WTC11 (cell line): ENCODE data around the gene ADAMTS8. TPM values are rescaled to one million over a fixed set of nuclear protein-coding genes. Genes with fewer than 3 reads are reported as not detected.

Experiments
- ATAC-seq: fragments of 200-7000 bp; cut with Tn5 transposase; 2 replicates; pipeline ENCODE4 v1.10.0; 2021; ENCODE audit warnings: mild to moderate bottlenecking, moderate library complexity
- CTCF ChIA-PET: fragments of 300-600 bp; sonication (Branson Sonifier 250); formaldehyde crosslinking; loops from one replicate; lab custom pipeline; 2021; ENCODE audit warnings: antibody characterized with exemption; lab: Charles Lee
- POLR2A ChIA-PET: fragments of 350-600 bp; sonication (Branson Sonifier 250); formaldehyde crosslinking; loops from one replicate; lab custom pipeline; 2021; ENCODE audit warnings: antibody characterized with exemption; lab: Charles Lee
- DNase-seq: peaks from one replicate; pipeline ENCODE4 v3.0.0; 2021; ENCODE audit warnings: low spot score
- H3K27ac Mint-ChIP-seq: 2 replicates; pipeline ENCODE4 v1.8.0; 2021; ENCODE audit warnings: mixed read lengths
- H3K27me3 Mint-ChIP-seq: 2 replicates; pipeline ENCODE4 v1.8.0; 2021; ENCODE audit warnings: low read depth, mild to moderate bottlenecking, moderate library complexity, mixed read lengths
- H3K36me3 Mint-ChIP-seq: 2 replicates; pipeline ENCODE4 v1.8.0; 2021; ENCODE audit warnings: mixed read lengths
- H3K4me1 Mint-ChIP-seq: 2 replicates; pipeline ENCODE4 v1.8.0; 2022; ENCODE audit warnings: mixed read lengths
- H3K4me3 Mint-ChIP-seq: 2 replicates; pipeline ENCODE4 v1.8.0; 2021; ENCODE audit warnings: mild to moderate bottlenecking, moderate library complexity, mixed read lengths
- H3K9me3 Mint-ChIP-seq: 2 replicates; pipeline ENCODE4 v1.8.0; 2021; ENCODE audit warnings: mixed read lengths
- ATF1 ChIP-seq: sonication (generic); formaldehyde crosslinking; IDR thresholded peaks from 2 replicates; pipeline ENCODE4 v1.8.1; 2023; ENCODE audit warnings: mild to moderate bottlenecking, moderate library complexity, missing genetic modification reagents
- CREM ChIP-seq: sonication (generic); formaldehyde crosslinking; IDR thresholded peaks from 2 replicates; pipeline ENCODE4 v1.8.1; 2022; ENCODE audit warnings: mild to moderate bottlenecking, missing genetic modification reagents, moderate library complexity
- ESRRA ChIP-seq: sonication (generic); formaldehyde crosslinking; IDR thresholded peaks from 2 replicates; pipeline ENCODE4 v1.8.1; 2022; ENCODE audit warnings: mild to moderate bottlenecking, missing genetic modification reagents, borderline replicate concordance
- GRHL2 ChIP-seq: fragments of 250-450 bp; sonication (Bioruptor Pico); IDR thresholded peaks from 2 replicates; pipeline ENCODE4 v1.8.0; 2022; ENCODE audit warnings: mild to moderate bottlenecking, moderate library complexity; ENCODE audit not compliant: insufficient replicate concordance, severe bottlenecking
- PRRX2 ChIP-seq: fragments of 250-450 bp; sonication (Bioruptor Pico); IDR thresholded peaks from 2 replicates; pipeline ENCODE4 v1.8.0; 2021; ENCODE audit warnings: mild to moderate bottlenecking
- TCF7 ChIP-seq: sonication (generic); formaldehyde crosslinking; IDR thresholded peaks from 2 replicates; pipeline ENCODE4 v1.8.0; 2022; ENCODE audit warnings: mild to moderate bottlenecking, low read depth, missing genetic modification reagents, moderate library complexity
- TP53 ChIP-seq: sonication (generic); formaldehyde crosslinking; IDR thresholded peaks from 2 replicates; pipeline ENCODE4 v1.8.1; 2023; ENCODE audit warnings: mild to moderate bottlenecking, missing genetic modification reagents
- ZNF396 ChIP-seq: fragments of 250-450 bp; sonication (Bioruptor Pico); IDR thresholded peaks from 2 replicates; pipeline ENCODE4 v1.8.0; 2021; ENCODE audit warnings: mild to moderate bottlenecking, moderate library complexity, borderline replicate concordance
- ZNF416 ChIP-seq: fragments of 250-450 bp; sonication (Bioruptor Pico); IDR thresholded peaks from 2 replicates; pipeline ENCODE4 v1.9.0; 2021; ENCODE audit warnings: mild to moderate bottlenecking, inconsistent platforms
- ZNF671 ChIP-seq: fragments of 250-450 bp; sonication (Bioruptor Pico); IDR thresholded peaks from 2 replicates; pipeline ENCODE4 v1.8.0; 2021; ENCODE audit warnings: mild to moderate bottlenecking
- total RNA-seq: library from RNA; stranded (reverse); gene quantifications from 3 replicates; pipeline ENCODE4 v1.2.3, GENCODE V29; 2021
- TF ChIP-seq, protein P1 (sequence below): sonication (generic); formaldehyde crosslinking; IDR thresholded peaks from 2 replicates; pipeline ENCODE4 v1.8.0; 2022; ENCODE audit warnings: mild to moderate bottlenecking, missing genetic modification reagents
- TF ChIP-seq, protein P2 (sequence below): sonication (generic); formaldehyde crosslinking; IDR thresholded peaks from 2 replicates; pipeline ENCODE4 v1.8.1; 2023; ENCODE audit warnings: mild to moderate bottlenecking, missing genetic modification reagents
- TF ChIP-seq, protein P3 (sequence below): fragments of 250-450 bp; sonication (Bioruptor Pico); IDR thresholded peaks from 2 replicates; pipeline ENCODE4 v1.9.0; 2021; ENCODE audit warnings: mild to moderate bottlenecking
- TF ChIP-seq, protein P4 (sequence below): sonication (generic); formaldehyde crosslinking; IDR thresholded peaks from 2 replicates; pipeline ENCODE4 v1.8.1; 2022; ENCODE audit warnings: low read depth, mild to moderate bottlenecking, moderate library complexity, missing genetic modification reagents, borderline replicate concordance
- TF ChIP-seq, protein P5 (sequence below): fragments of 250-450 bp; sonication (Bioruptor Pico); IDR thresholded peaks from 2 replicates; pipeline ENCODE4 v2.1.2; 2022; ENCODE audit warnings: mild to moderate bottlenecking, moderate library complexity
- TF ChIP-seq, protein P6 (sequence below): fragments of 250-450 bp; sonication (Bioruptor Pico); IDR thresholded peaks from 2 replicates; pipeline ENCODE4 v1.9.0; 2021; ENCODE audit warnings: mild to moderate bottlenecking
- TF ChIP-seq, protein P7 (sequence below): fragments of 250-450 bp; sonication (Bioruptor Pico); IDR thresholded peaks from 2 replicates; pipeline ENCODE4 v1.9.0; 2021; ENCODE audit warnings: moderate library complexity, mild to moderate bottlenecking, inconsistent platforms, borderline replicate concordance
- TF ChIP-seq, protein P8 (sequence below): fragments of 250-450 bp; sonication (Bioruptor Pico); conservative IDR thresholded peaks from 2 replicates; pipeline ENCODE4 v1.9.0; 2021; ENCODE audit warnings: mild to moderate bottlenecking
- TF ChIP-seq, protein P9 (sequence below): fragments of 200-600 bp; IDR thresholded peaks from 2 replicates; pipeline ENCODE4 v1.8.0; 2022; ENCODE audit warnings: antibody characterized with exemption

Gene ADAMTS8
- total RNA-seq, 1 experiment from 2014 or later: 9.9 TPM

DNA sequence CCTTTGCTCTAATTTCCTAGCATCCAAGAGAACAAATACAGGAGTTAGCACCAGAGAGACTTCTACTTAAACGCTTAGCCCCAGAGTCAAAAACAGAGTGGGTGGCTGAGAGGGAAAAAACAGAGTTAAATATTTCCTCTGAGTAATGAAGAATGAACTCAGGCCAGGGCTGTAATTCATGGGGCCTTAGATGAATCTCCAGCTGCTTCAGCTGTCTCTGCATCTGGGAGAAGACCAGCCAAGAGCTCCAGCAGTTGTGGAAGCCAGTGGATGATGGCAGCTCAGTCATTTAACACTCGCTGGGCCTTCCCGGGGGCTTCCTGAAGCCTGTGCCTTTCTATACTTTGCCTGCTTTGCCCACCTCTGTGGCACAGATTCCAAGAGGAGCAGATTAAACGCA is 14.3 kb upstream of the ADAMTS8 start (continued):
- TF ChIP-seq, protein P1, sequence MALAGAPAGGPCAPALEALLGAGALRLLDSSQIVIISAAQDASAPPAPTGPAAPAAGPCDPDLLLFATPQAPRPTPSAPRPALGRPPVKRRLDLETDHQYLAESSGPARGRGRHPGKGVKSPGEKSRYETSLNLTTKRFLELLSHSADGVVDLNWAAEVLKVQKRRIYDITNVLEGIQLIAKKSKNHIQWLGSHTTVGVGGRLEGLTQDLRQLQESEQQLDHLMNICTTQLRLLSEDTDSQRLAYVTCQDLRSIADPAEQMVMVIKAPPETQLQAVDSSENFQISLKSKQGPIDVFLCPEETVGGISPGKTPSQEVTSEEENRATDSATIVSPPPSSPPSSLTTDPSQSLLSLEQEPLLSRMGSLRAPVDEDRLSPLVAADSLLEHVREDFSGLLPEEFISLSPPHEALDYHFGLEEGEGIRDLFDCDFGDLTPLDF (CRISPR knock-in tag): no peak
- TF ChIP-seq, protein P2, sequence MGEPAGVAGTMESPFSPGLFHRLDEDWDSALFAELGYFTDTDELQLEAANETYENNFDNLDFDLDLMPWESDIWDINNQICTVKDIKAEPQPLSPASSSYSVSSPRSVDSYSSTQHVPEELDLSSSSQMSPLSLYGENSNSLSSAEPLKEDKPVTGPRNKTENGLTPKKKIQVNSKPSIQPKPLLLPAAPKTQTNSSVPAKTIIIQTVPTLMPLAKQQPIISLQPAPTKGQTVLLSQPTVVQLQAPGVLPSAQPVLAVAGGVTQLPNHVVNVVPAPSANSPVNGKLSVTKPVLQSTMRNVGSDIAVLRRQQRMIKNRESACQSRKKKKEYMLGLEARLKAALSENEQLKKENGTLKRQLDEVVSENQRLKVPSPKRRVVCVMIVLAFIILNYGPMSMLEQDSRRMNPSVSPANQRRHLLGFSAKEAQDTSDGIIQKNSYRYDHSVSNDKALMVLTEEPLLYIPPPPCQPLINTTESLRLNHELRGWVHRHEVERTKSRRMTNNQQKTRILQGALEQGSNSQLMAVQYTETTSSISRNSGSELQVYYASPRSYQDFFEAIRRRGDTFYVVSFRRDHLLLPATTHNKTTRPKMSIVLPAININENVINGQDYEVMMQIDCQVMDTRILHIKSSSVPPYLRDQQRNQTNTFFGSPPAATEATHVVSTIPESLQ (CRISPR knock-in tag): no peak
- TF ChIP-seq, protein P3, sequence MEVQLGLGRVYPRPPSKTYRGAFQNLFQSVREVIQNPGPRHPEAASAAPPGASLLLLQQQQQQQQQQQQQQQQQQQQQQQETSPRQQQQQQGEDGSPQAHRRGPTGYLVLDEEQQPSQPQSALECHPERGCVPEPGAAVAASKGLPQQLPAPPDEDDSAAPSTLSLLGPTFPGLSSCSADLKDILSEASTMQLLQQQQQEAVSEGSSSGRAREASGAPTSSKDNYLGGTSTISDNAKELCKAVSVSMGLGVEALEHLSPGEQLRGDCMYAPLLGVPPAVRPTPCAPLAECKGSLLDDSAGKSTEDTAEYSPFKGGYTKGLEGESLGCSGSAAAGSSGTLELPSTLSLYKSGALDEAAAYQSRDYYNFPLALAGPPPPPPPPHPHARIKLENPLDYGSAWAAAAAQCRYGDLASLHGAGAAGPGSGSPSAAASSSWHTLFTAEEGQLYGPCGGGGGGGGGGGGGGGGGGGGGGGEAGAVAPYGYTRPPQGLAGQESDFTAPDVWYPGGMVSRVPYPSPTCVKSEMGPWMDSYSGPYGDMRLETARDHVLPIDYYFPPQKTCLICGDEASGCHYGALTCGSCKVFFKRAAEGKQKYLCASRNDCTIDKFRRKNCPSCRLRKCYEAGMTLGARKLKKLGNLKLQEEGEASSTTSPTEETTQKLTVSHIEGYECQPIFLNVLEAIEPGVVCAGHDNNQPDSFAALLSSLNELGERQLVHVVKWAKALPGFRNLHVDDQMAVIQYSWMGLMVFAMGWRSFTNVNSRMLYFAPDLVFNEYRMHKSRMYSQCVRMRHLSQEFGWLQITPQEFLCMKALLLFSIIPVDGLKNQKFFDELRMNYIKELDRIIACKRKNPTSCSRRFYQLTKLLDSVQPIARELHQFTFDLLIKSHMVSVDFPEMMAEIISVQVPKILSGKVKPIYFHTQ (CRISPR knock-in tag): no peak
- TF ChIP-seq, protein P4, sequence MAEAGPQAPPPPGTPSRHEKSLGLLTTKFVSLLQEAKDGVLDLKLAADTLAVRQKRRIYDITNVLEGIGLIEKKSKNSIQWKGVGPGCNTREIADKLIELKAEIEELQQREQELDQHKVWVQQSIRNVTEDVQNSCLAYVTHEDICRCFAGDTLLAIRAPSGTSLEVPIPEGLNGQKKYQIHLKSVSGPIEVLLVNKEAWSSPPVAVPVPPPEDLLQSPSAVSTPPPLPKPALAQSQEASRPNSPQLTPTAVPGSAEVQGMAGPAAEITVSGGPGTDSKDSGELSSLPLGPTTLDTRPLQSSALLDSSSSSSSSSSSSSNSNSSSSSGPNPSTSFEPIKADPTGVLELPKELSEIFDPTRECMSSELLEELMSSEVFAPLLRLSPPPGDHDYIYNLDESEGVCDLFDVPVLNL (CRISPR knock-in tag): no peak
- TF ChIP-seq ZNF671 (CRISPR knock-in tag) (no peak), ZNF396 (CRISPR knock-in tag) (no peak), TCF7 (CRISPR knock-in tag) (no peak), ESRRA (no peak), GRHL2 (CRISPR knock-in tag) (no peak), ATF1 (CRISPR knock-in tag) (no peak), PRRX2 (CRISPR knock-in tag) (no peak)
- TF ChIP-seq, protein P5, sequence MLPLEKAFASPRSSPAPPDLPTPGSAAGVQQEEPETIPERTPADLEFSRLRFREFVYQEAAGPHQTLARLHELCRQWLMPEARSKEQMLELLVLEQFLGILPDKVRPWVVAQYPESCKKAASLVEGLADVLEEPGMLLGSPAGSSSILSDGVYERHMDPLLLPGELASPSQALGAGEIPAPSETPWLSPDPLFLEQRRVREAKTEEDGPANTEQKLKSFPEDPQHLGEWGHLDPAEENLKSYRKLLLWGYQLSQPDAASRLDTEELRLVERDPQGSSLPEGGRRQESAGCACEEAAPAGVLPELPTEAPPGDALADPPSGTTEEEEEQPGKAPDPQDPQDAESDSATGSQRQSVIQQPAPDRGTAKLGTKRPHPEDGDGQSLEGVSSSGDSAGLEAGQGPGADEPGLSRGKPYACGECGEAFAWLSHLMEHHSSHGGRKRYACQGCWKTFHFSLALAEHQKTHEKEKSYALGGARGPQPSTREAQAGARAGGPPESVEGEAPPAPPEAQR (CRISPR knock-in tag): no peak
- TF ChIP-seq, protein P6, sequence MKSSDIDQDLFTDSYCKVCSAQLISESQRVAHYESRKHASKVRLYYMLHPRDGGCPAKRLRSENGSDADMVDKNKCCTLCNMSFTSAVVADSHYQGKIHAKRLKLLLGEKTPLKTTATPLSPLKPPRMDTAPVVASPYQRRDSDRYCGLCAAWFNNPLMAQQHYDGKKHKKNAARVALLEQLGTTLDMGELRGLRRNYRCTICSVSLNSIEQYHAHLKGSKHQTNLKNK (CRISPR knock-in tag): no peak

DNA sequence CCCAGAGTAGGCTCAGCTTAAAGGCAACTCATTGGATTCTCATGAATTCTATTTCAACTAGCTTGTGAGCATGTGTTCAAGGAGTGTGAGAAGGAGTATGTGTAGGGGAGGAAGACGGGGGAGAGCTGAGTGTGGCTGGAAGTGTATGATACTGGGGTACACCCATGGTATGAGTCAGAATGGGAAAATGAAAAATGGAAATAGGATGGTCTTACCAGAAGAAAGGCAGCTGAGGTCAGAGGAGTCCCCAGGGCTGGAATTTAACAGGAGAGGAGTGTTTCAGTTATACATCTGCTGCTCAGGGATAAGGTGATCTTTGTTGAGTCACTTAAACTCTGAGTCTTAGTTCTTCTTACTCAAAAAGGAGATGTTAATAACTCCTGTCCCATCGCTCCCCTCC is 13.3 kb upstream of the ADAMTS8 start:
- H3K27me3 Mint-ChIP-seq: peaks cover 42% of the 10 kb centered on the region
- no peaks in the 10 kb centered on the region for H3K4me1 Mint-ChIP-seq
- H3K4me3 Mint-ChIP-seq: no peak overlapping the region
- H3K9me3 Mint-ChIP-seq: peaks cover 14% of the 10 kb centered on the region
- CTCF ChIA-PET: interaction anchor here (0.5 to 3.1 kb wide), 5 partner anchors 8 to 475 kb away, joined by 3 to 13 read pairs (median 3); partner anchors contain the start of gene SNX19
- H3K27ac Mint-ChIP-seq: no peak overlapping the region
- POLR2A ChIA-PET: no interaction called here
- no peaks in the 10 kb centered on the region; the same call in 1 of the 2 replicates for H3K36me3 Mint-ChIP-seq
- ATAC-seq: no peak
- no peak for DNase-seq
- no peak for TF ChIP-seq ZNF416 (CRISPR knock-in tag)
- TF ChIP-seq TP53 (CRISPR knock-in tag): no peak
- TF ChIP-seq, protein P7, sequence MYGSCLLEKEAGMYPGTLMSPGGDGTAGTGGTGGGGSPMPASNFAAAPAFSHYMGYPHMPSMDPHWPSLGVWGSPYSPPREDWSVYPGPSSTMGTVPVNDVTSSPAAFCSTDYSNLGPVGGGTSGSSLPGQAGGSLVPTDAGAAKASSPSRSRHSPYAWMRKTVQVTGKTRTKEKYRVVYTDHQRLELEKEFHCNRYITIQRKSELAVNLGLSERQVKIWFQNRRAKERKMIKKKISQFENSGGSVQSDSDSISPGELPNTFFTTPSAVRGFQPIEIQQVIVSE (CRISPR knock-in tag): no peak
- no peak for TF ChIP-seq CREM (CRISPR knock-in tag)
- TF ChIP-seq, protein P8, sequence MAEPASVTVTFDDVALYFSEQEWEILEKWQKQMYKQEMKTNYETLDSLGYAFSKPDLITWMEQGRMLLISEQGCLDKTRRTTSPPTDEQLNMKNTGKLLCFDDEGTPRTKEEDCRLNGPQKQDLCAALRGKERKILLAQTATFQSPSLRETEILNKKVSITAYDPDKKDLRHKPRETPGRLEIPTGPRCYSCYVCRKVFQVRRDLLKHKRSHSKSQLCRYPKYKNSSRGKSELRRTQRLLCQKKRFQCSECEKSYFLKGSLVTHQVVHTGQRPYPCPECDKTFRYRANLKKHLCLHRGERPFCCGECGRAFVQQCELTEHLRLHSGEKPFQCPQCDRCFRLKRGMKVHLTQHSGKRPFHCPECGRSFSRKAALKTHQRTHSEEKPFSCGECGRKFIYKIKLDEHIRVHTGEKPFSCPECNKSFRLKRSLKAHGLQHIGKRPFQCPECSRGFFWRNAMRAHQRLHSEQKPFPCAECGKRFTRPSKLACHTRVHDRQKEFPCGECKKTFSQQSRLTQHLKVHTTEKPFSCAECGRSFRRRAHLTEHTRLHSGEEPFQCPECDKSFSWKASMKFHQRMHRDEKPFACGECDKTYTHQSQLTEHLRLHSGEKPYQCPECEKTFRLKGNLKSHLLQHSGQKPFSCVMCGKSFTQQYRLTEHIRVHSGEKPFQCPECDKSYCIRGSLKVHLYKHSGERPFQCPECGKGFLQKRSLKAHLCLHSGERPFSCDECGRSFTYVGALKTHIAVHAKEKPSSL (CRISPR knock-in tag): no peak
- TF ChIP-seq, protein P4 (CRISPR knock-in tag): no peak
- TF ChIP-seq, protein P9, sequence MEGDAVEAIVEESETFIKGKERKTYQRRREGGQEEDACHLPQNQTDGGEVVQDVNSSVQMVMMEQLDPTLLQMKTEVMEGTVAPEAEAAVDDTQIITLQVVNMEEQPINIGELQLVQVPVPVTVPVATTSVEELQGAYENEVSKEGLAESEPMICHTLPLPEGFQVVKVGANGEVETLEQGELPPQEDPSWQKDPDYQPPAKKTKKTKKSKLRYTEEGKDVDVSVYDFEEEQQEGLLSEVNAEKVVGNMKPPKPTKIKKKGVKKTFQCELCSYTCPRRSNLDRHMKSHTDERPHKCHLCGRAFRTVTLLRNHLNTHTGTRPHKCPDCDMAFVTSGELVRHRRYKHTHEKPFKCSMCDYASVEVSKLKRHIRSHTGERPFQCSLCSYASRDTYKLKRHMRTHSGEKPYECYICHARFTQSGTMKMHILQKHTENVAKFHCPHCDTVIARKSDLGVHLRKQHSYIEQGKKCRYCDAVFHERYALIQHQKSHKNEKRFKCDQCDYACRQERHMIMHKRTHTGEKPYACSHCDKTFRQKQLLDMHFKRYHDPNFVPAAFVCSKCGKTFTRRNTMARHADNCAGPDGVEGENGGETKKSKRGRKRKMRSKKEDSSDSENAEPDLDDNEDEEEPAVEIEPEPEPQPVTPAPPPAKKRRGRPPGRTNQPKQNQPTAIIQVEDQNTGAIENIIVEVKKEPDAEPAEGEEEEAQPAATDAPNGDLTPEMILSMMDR: no peak
